ENCODE data around the gene NELL1.

DNA sequence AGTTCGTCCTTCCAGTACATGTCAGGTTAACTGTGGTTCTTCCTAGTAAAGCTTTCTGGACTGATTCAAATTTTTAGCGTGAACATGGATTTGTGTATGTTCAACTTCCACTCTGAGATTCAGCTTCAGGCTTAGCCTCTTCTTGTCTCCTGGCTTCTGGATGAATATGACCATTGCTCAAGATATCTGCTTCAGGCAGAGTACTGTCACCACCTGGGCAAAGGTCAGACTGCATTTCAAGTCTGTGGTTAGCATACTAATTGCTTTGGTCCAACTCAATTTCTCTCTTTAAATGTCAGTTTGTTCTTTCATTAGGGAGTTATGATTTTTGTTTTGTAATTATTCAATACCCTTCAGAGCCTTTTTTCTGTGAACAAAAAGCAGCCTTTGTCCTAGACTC, 440.0 kb downstream of the NELL1 start:
- TF ChIP-seq POLR2AphosphoS5 (IDR thresholded peaks at IDR 0.05; ENCODE audit: borderline replicate concordance, low read depth, low read length) (no peak), EZH2 (IDR thresholded peaks at IDR 0.05) (no peak)

Data from SK-N-MC (cell line).